ENCODE results near the gene STARD5. TPM values are rescaled to one million over a fixed set of nuclear protein-coding genes. Genes with fewer than 3 reads are reported as not detected.
A peak's percentile ranks its signal among the peaks of the same experiment; 100 is the strongest.

The STARD5 gene
- total and polyA plus RNA-seq, 8 donors = 3.8 to 6.6 (median 5.2) TPM

DNA sequence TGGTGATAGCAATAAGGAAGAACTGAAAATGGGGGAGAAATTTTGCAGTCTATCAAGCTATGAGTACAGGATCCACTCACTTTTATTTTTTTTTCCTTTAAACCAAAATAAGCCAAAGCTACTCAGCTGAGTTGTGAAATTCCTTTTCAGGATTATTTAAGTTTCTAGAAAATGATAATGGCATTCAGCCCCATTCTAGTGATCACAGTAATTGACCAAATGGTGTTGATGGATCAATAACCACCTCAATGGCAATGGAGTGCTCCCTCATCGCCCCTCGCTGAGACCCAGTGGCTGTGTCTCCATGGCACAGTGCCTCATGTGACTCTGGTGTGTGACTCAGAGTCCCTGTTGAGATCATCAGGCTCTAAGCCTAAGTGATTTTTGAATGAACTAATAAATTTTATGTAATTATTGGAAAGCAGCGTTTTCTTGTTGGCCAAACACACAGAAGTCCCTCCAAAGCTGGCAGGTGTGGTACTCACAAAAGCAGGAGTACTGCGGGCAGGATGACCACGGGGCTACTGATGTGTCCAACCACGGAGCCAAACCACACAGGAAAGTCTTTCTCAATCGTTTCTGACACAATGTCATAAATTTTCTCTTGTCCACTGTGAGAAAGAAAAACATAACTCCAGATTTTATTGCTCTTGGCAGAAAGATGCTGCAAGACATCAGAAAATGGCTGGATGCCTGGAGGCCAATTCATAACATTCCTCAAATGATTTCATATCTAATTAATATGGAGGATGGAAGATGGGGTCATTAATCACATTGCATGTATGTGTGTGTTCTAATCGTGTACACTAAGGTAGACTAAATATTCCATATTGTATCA is 14.4 kb upstream of the STARD5 start:
- no peak for DNase-seq

GRCh38 chr15:81337713-81338157 is 13.8 kb upstream of the STARD5 start:
- peak overlapping the region in 1 of 2 donors; percentile 36 for H3K27ac ChIP-seq
- ATAC-seq = peak; percentile 17

More for the DNA sequence above, 14.4 kb upstream of the STARD5 start:
- no peaks in the 10 kb centered on the region for H3K9me3 ChIP-seq
- H3K4me3 ChIP-seq = no peak overlapping the region
- H3K4me1 ChIP-seq = peaks cover 9 to 11% of the 10 kb centered on the region in 2 donors
- intact Hi-C loops (cut with DNase I) = loop anchor here in 1 of 2 donors (5.0 kb wide), 1 partner anchor 61 kb away; no protein-coding TSS in a partner anchor
- TF ChIP-seq, protein P1, sequence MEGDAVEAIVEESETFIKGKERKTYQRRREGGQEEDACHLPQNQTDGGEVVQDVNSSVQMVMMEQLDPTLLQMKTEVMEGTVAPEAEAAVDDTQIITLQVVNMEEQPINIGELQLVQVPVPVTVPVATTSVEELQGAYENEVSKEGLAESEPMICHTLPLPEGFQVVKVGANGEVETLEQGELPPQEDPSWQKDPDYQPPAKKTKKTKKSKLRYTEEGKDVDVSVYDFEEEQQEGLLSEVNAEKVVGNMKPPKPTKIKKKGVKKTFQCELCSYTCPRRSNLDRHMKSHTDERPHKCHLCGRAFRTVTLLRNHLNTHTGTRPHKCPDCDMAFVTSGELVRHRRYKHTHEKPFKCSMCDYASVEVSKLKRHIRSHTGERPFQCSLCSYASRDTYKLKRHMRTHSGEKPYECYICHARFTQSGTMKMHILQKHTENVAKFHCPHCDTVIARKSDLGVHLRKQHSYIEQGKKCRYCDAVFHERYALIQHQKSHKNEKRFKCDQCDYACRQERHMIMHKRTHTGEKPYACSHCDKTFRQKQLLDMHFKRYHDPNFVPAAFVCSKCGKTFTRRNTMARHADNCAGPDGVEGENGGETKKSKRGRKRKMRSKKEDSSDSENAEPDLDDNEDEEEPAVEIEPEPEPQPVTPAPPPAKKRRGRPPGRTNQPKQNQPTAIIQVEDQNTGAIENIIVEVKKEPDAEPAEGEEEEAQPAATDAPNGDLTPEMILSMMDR (IDR thresholded peaks at IDR 0.05) = no peak
- H3K27ac ChIP-seq = peak overlapping the region in 1 of 2 donors; percentile 36
- H3K36me3 ChIP-seq = no peaks in the 10 kb centered on the region
- ATAC-seq = peak; percentile 60
- H3K27me3 ChIP-seq = no peaks in the 10 kb centered on the region

GRCh38 chr15:81337241-81337640 is 13.3 kb upstream of the STARD5 start:
- Histone ChIP-seq H3K27ac (no peak overlapping the region), H3K4me1 (peaks cover 9 to 11% of the 10 kb centered on the region in 2 donors), H3K36me3 (no peaks in the 10 kb centered on the region), H3K9me3 (no peaks in the 10 kb centered on the region), H3K4me3 (no peak overlapping the region), H3K27me3 (no peaks in the 10 kb centered on the region)
- DNase-seq = no peak
- intact Hi-C loops (cut with DNase I) = loop anchor here in 1 of 2 donors (5.0 kb wide), 1 partner anchor 60 kb away; no protein-coding TSS in a partner anchor
- no peak for ATAC-seq
- TF ChIP-seq, protein P1 (IDR thresholded peaks at IDR 0.05) = no peak

More at GRCh38 chr15:81337713-81338157, 13.8 kb upstream of the STARD5 start:
- TF ChIP-seq, protein P1 (IDR thresholded peaks at IDR 0.05) = no peak
- H3K4me3 ChIP-seq = no peak overlapping the region
- intact Hi-C loops (cut with DNase I) = loop anchor here in 1 of 2 donors (5.0 kb wide), 1 partner anchor 60 kb away; no protein-coding TSS in a partner anchor
- no peaks in the 10 kb centered on the region for H3K36me3 ChIP-seq
- no peaks in the 10 kb centered on the region for H3K9me3 ChIP-seq
- no peaks in the 10 kb centered on the region for H3K27me3 ChIP-seq
- DNase-seq = no peak
- H3K4me1 ChIP-seq = peaks cover 9 to 11% of the 10 kb centered on the region in 2 donors

GRCh38 chr15:81336568-81336967 is 12.6 kb upstream of the STARD5 start:
- Histone ChIP-seq H3K27me3 (no peaks in the 10 kb centered on the region), H3K4me1 (peaks cover 9 to 11% of the 10 kb centered on the region in 2 donors), H3K27ac (no peak overlapping the region), H3K9me3 (no peaks in the 10 kb centered on the region), H3K4me3 (no peak overlapping the region), H3K36me3 (no peaks in the 10 kb centered on the region)
- DNase-seq (no peak), ATAC-seq (no peak)
- TF ChIP-seq, protein P1 (IDR thresholded peaks at IDR 0.05) = peak in 1 of 2 donors; percentile 11
- intact Hi-C loops (cut with DNase I) = loop anchor here in 1 of 2 donors (5.0 kb wide), 1 partner anchor 59 kb away; no protein-coding TSS in a partner anchor

DNA sequence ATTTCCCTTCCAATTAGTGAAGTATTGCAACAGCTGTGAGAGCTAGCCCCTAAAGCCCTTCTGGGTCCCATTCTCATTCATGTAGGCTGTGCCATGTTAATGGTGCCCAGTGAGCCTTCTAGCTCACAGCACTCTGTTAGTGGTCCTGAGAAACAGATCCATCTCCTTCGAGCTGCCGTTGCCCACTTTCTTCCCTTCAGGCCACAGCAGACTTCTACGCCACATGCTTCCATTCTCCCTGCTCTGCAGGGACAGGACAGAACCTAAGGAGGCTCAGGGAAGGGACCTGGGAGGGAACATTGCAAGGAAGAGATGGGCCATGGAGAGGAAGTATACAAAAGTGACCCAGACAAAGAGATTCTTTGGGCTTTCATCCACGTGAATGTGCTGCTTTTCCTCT is 11.7 kb upstream of the STARD5 start:
- no peaks in the 10 kb centered on the region for H3K9me3 ChIP-seq
- no peak overlapping the region for H3K4me3 ChIP-seq
- H3K4me1 ChIP-seq = peaks cover 9 to 11% of the 10 kb centered on the region in 2 donors
- intact Hi-C loops (cut with DNase I) = loop anchor here in 1 of 2 donors (5.0 kb wide), 1 partner anchor 58 kb away; no protein-coding TSS in a partner anchor
- ATAC-seq (no peak), DNase-seq (no peak)
- H3K27ac ChIP-seq = no peak overlapping the region
- TF ChIP-seq, protein P1 (IDR thresholded peaks at IDR 0.05) = no peak
- no peaks in the 10 kb centered on the region for H3K36me3 ChIP-seq
- H3K27me3 ChIP-seq = no peaks in the 10 kb centered on the region
